HG03342 (cell line): ENCODE measurements around the gene WNT11.

Source experiments
- ATAC-seq: cut with Tn5 transposase; IDR thresholded peaks from one replicate; pipeline ENCODE4 v1.9.1; 2021; ENCODE audit warnings: mild to moderate bottlenecking, moderate library complexity; ENCODE audit not compliant: unreplicated experiment

WNT11 gene

GRCh38 chr11:76219243-76219642 lies 12.9 kb upstream of the WNT11 start:
- no peak for ATAC-seq

GRCh38 chr11:76218449-76219178 lies 12.3 kb upstream of the WNT11 start:
- no peak for ATAC-seq

GRCh38 chr11:76217653-76218160 lies 11.4 kb upstream of the WNT11 start:
- ATAC-seq, result no peak

GRCh38 chr11:76216536-76217325 lies 10.4 kb upstream of the WNT11 start:
- no peak for ATAC-seq

- ATAC-seq, result no peak
Measured at GRCh38 chr11:76215941-76216340, 9.6 kb upstream of the WNT11 start.

- ATAC-seq, result no peak
Measured at GRCh38 chr11:76214968-76215548, 8.8 kb upstream of the WNT11 start.

GRCh38 chr11:76214186-76214585 lies 7.9 kb upstream of the WNT11 start:
- no peak for ATAC-seq

GRCh38 chr11:76212086-76213035 lies 6.1 kb upstream of the WNT11 start:
- no peak for ATAC-seq

- ATAC-seq, result no peak
Measured at GRCh38 chr11:76210931-76211851, 4.9 kb upstream of the WNT11 start.

- ATAC-seq, result no peak
Measured at GRCh38 chr11:76209973-76210930, 4.0 kb upstream of the WNT11 start.

GRCh38 chr11:76209375-76209972 lies 3.2 kb upstream of the WNT11 start:
- ATAC-seq, result no peak

- ATAC-seq, result no peak
Measured at GRCh38 chr11:76208438-76209374, 2.4 kb upstream of the WNT11 start.

- ATAC-seq, result peak; percentile 49
Measured at GRCh38 chr11:76207642-76208401, 1.5 kb upstream of the WNT11 start.

- no peak for ATAC-seq
Measured at GRCh38 chr11:76206077-76206326, 300 bp downstream of the WNT11 start.

- ATAC-seq, result no peak
Measured at GRCh38 chr11:76205252-76206076, 838 bp downstream of the WNT11 start.

GRCh38 chr11:76203937-76204336 lies 2.4 kb downstream of the WNT11 start:
- ATAC-seq, result no peak
